LHCN-M2 (cell line): ENCODE measurements around the gene USP36. TPM values are rescaled to one million over a fixed set of nuclear protein-coding genes. Genes with fewer than 3 reads are reported as not detected.
A peak's percentile ranks its signal among the peaks of the same experiment; 100 is the strongest.
"Not testable (repeated sequence)": the region's sequence is repeated elsewhere in the genome, so short reads cannot be mapped to it uniquely, and the experiment has no call there.

ENCODE experiments used
- DNase-seq: peaks from one replicate; pipeline ENCODE4 v3.0.0-alpha.2; 2012; ENCODE audit warnings: low read depth
- total RNA-seq: library from RNA; depleted of rRNA; stranded (reverse); fragments of >200 nt; gene quantifications from 2 replicates; pipeline ENCODE4 v1.2.3, GENCODE V29; 2014

Gene USP36
- total RNA-seq, 1 experiment from 2014 or later, result 21.4 TPM

DNA sequence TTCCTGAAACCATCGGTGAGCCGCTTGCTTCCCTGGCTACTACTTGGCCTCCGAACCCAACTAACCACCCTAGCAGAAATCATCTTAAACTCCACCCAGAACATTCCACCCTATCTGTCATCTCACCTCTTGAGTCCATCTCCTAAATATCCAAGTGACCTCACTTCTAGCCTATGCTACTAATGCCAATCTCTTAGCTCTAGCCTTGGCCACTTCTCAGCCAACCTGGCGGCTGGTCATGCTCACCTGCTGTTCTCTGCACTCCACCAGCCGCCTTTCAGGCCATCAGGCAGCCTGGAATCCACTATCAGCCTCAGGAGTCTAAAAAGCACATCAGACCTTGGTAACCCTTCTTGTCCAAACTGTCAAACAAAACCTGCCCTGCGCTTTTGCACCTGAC, 46.6 kb downstream of the USP36 start:
- no peak for DNase-seq

GRCh38 chr17:78793415-78793814, 47.2 kb downstream of the USP36 start:
- DNase-seq, result no peak

GRCh38 chr17:78791840-78792709, 48.5 kb downstream of the USP36 start:
- DNase-seq, result no peak

- no peak for DNase-seq
Measured at GRCh38 chr17:78790552-78790951, 50.1 kb downstream of the USP36 start.

DNA sequence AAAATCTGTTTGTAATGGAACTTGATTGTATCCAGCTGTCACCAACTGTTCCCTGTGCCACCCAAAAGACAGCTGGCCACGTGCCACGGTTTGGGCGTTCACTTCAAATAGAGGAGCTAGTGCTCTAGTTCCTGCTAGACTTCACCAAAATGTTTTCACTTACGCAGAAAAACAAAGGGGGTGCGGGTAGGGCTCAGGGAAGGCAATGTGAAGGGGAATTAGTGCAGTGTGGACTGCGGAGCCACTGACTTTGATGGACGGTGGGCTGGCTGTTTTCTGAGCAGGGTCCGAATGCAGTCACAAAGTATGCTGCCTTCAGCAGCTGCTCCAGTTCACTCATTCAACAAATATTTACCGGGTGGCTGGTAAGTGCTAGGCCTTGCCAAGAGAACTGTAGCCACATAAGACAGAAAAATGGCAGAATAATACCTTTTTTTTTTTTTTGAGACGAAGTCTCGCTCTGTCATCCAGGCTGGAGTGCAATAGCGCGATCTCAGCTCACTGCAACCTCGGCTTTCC, 50.9 kb downstream of the USP36 start:
- peak; percentile 94 for DNase-seq

DNA sequence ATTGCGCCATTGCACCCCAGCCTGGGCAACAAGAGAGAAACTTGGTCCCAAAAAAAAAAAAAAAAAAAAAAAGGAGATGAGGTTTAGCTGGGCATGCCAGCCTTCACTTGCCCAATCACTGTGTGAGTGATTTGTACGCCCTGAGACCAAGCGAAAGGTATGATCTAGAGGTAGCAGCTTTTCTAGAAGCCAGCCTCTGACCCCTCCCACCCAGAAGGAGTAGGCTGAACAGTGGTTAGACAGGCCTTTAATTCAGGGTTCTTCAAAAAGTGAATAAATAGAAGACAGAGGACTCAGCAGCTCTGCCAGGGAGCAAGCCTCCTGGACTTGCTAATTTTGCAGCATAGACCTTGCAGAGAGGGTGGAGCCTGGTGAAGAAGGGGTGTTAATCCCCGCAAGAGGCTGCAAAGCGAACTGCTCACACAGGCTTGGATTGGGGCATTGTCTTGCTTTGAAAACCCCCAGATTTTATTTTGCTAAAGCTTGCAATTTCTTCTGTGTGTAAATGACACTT, 51.4 kb downstream of the USP36 start:
- DNase-seq, result no peak

DNA sequence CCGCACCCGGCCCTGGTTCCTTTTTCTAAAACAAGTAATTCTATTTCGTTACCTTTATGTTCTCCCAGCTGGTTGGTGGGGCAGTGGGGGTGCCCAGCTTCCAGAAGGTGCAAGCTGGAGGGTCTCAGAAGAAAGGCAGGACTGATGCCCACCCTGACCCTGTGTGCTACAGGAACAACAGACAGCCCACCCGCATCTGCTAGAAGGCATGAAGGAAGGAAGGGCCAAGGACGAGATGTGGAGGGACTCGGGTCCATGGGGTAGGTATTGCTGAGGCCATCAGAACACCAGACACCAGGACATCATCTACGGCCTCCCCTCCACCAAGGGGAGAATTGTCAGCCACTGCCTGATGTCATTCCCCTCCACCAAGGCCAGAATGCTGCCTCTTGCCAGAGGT, 52.2 kb downstream of the USP36 start:
- DNase-seq, result no peak

DNA sequence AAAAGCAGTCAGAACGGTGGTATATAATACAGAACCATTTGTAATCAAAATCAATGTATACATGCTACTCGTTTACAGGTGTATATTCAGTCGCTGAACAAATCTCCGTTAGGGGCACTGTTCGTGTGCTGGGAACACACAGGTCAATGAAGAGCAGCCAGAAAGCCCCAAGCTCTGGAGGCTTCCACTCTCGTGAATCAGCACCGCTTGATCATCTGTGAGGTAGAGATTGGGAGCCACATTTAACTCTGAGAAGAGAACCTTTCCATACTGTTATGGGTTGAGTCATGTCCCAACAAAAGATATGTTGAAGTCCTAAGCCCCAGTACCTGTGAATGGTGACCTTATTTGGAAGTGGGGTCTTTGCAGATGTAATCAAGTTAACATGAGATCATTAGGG, 53.2 kb downstream of the USP36 start:
- DNase-seq, result no peak

GRCh38 chr17:78785663-78786057, 55.0 kb downstream of the USP36 start:
- no peak for DNase-seq

DNA sequence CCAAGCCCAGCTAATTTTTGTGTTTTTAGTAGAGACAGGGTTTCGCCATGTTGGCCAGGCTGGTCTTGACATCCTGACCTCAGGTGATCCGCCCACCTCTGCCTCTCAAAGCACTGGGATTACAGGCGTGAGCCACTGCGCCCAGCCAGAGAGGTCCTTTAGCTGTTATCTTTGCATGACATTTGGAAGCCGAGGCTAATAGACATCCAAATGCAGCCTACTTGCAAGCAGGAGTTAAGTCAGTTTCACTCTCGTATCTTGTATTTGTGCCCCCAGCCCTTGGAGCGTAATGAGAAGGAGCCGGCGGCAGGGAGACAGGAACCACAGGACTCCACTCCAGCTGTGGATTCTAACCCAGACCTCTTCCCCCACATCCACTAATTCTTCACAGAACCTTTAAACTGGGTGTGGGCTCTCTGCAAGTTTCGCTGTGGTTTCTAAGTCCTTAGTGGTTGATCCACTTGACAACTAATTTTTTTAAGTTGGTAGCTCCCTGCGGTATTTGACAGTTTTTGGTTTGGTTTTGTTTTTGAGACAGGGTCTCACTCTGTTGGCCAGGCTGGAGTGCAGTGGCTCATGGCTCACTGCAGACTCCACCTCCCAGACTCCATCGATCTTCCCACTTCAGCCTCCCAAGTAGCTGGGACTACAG, 55.5 kb downstream of the USP36 start:
- no peak for DNase-seq

- no peak for DNase-seq
Measured at GRCh38 chr17:78784352-78784751, 56.3 kb downstream of the USP36 start.

GRCh38 chr17:78783711-78784324, 56.8 kb downstream of the USP36 start:
- DNase-seq, result no peak

- DNase-seq, result no peak
Measured at GRCh38 chr17:78781893-78782304, 58.7 kb downstream of the USP36 start, which contains the start of gene CYTH1. Gene CYTH1 (minus strand): TSS chr17:78782273. CDS start chr17:78782223, 50 bp downstream.

DNA sequence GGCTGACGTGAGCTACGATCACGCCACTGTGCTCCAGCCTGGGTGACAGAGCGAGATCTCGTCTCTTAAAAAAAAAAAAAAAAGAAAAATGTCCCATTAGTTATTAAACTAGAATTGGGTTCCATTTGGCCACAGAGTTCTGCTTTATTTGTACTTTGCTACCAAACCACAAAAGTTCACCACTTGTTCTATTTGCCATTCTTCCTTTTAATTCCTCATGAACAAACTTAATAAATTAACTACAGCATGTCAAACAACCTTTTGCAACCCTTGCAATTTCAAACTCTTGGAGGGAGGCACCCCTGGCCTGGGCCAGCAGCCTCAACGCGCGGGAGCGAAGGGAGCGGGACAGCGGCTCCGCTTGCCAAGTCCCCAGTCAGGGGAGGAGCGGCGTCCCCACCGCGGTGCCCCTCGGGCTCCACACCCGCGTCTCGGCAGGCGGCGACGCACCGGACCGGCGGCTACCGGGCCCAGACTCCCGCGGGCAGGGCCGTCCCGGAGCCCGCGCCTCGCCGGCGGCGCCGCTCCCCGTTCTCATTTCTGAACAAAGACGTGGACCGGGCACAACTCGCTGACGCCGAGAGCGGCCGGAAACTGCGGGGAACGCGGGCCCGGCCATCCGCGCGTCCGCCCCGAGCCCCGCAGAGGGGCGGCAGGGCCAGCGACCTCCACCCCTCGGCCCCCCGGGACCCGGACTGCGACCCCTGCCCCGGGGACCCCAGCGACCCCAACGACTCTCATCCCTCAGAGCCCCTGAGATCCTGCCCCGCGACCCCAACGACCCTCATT, 59.3 kb downstream of the USP36 start:
- no peak for DNase-seq

DNA sequence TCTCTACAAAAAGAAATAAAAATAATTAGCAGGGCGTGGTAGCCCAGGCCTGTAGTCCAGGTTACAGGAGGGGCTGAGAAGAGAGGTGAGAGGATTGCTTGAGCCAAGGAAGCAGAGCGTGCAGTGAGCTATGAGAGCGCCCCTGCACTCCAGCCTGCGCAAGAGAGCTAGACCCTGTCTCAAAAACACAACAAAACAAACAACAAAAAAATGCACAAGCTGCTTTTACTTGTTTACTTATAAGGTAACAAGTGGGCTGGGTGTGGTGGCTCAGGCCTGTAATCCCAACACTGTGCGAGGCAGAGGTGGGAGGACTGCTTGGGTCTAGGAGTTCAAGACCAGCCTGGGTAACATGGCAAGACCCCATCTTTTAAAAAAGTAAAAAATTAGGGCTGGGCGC, 60.3 kb downstream of the USP36 start:
- DNase-seq, result no peak

GRCh38 chr17:78779850-78780249, 60.8 kb downstream of the USP36 start:
- DNase-seq, result no peak

DNA sequence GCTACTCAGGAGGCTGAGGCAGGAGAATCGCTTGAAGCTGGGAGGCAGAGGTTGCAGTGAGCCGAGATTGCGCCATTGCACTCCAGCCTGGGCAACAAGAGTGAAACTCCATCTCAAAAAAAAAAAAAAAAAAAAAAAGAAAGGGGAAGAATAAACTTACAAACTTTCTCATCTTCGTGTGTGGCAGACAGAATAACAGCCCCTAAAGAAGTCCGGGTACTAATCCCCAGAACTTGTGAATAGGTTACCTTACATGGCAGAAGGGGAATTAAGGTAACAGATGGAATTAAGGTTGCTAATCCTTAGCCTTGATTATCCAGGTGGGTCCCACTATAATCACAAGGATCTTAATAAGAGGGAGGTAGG, 61.3 kb downstream of the USP36 start:
- not testable (repeated sequence) for DNase-seq

DNA sequence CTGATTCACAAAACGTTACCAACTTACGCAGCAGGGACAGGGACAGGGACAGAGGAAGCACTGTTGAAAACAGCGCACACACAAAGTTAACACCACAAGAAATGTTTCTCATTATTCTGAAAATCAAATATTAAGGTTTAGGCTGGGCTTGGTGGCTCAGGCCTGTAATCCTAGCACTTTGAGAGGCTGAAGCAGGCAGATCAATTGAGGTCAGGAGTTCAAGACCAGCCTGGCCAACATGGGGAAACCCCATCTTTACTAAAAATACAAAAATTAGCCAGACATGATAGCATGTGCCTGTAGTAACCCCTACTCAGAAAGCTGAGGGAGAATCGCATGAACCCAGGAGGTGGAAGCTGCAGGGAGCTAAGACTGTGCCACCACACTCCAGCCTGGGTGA, 62.7 kb downstream of the USP36 start:
- DNase-seq, result no peak

DNA sequence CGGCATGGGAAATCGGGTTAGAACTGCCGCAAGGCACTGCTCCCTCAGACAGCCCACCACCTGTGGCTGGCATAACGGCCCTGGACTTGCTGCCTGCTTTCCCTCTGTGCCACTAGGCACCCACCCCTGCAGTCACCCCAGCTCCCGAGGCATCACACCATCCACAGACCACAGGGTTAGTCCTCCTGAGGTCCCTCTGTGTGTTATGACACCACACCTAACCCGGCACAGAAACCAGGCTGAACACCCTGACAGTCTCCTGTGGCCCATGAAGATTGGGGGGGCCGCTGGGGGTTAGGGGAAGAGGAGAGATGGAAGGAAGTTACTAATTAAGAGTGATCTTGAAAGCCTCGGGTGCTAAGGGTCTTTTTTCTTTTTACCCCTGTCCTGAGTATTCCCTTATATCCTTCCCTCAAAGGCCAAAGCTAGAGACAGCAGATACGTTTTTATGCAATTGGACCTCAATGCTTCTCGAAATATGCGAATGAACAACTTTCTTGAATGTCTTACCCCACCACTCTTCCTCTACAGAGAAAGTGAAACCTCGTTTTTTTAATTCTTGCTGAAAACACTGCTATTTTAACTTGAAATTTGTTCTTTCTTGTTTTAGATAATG, 65.5 kb downstream of the USP36 start:
- DNase-seq, result no peak

GRCh38 chr17:78774453-78774852, 66.2 kb downstream of the USP36 start:
- no peak for DNase-seq
